ENCODE data around the gene TCF7L1.
A peak's percentile ranks its signal among the peaks of the same experiment; 100 is the strongest.
"Not testable (repeated sequence)": the region's sequence is repeated elsewhere in the genome, so short reads cannot be mapped to it uniquely, and the experiment has no call there.

TCF7L1 gene

DNA sequence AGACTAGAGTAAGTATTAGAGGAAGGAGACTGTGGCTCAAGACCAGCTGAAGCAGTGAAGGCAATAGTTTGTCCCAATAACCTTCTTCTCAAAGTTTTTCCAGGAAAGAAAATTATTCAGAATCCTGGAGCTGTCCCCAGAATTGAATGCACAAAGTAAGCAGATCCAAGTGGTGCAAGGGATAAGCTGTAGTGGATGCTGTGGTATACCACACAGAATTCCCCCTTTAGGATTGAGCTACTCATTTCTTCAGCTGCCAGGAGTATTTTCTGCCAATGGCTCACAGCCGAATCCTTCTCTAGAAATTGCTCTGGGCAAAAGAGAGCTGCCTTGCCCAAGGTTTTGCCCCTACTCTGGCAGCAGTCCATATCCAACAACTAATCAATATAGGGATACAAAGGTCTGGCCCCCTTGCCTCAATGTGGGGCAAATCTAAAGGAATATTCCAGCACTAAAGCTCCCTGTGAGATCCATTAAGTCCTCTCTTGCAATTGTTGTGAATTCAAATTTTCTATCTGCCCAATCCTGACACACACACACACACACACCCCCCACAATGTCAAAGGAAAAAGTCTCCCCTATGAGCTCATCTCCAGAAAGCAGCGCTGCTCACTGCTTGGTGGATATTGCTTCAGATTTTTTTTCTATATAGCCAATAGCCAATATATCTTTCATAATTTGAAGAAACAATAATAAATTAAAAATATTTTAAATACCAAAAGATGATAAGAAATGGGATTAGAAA is 18.4 kb upstream of the TCF7L1 start:
- DNase-seq (ENCODE audit: low spot score in 2 of 2) (no peak), ATAC-seq (ENCODE audit: low read depth) (no peak)
- Mint-ChIP-seq H3K4me3 (no peak overlapping the region), H3K27me3 (peaks cover 13% of the 10 kb centered on the region), H3K4me1 (no peaks in the 10 kb centered on the region), H3K36me3 (no peaks in the 10 kb centered on the region), H3K27ac (no peak overlapping the region), H3K9me3 (no peaks in the 10 kb centered on the region)

DNA sequence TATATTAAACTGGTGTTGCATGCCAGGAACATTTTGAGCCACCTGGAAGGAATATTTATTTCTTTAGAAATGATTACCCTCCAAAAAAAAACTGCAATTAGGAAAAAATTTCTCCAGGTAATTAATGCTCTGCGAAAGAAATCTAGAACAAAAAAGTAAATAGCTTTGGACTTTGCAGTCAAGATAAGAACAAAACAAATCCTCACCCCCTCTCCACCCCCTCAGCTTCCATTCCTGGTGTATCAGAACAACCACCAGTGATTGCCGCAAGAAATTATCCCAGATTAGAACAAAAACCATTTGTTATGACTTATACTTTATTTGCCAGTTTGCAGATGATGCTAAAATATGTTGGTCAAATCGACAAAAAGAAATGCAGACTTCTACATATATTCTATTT is 17.0 kb upstream of the TCF7L1 start:
- Mint-ChIP-seq H3K36me3 (no peaks in the 10 kb centered on the region), H3K4me3 (no peak overlapping the region), H3K9me3 (no peaks in the 10 kb centered on the region), H3K27ac (no peak overlapping the region), H3K27me3 (peaks cover 11% of the 10 kb centered on the region), H3K4me1 (no peaks in the 10 kb centered on the region)
- DNase-seq (ENCODE audit: low spot score in 2 of 2) (no peak), ATAC-seq (ENCODE audit: low read depth) (no peak)

DNA sequence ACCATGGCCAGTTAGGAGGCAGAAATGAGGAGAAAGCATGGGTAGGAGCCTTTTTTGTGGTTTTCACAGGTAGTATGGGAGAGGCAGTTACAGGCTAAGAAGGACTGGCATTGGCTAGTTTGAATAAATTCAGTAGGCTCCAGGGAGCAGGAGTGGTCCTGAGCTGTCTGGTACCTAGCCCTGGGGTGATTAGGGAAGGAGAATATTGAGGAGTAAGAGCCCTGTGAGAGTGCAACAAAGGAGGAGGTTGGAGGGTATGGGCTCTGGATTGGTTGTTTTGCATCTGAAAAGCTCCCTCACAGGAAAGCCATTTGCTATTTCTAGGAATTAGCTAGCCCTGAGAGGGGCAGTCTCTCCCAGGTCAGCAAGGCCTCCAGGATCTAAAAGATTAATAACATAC is 13.3 kb upstream of the TCF7L1 start:
- DNase-seq (ENCODE audit: low spot score in 2 of 2) (no peak), ATAC-seq (ENCODE audit: low read depth) (no peak)
- Mint-ChIP-seq H3K4me1 (no peaks in the 10 kb centered on the region), H3K36me3 (no peaks in the 10 kb centered on the region), H3K27ac (no peak overlapping the region), H3K27me3 (peaks cover 2% of the 10 kb centered on the region), H3K9me3 (no peaks in the 10 kb centered on the region), H3K4me3 (no peak overlapping the region)

DNA sequence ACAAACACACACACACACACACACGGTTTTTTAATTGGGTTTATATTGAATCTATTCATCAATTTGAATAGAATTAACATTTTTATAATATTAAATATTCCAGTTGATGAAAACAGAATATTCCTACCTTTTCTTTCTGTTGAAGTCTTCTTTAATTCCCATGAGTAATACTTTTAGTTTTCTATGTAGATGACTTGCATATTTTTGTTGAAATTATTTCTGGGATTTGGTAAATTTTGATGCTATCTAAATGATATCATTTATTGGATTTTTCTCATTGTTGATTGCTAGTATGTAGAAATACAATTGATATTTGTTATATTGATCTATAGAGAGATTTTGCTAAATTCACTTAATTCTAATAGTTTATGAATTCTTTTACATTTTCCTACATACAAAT is 12.8 kb upstream of the TCF7L1 start:
- no peaks in the 10 kb centered on the region for H3K4me1 Mint-ChIP-seq
- no peak overlapping the region for H3K4me3 Mint-ChIP-seq
- H3K9me3 Mint-ChIP-seq = no peaks in the 10 kb centered on the region
- no peaks in the 10 kb centered on the region for H3K36me3 Mint-ChIP-seq
- no peak overlapping the region for H3K27ac Mint-ChIP-seq
- ATAC-seq (ENCODE audit: low read depth) = no peak
- H3K27me3 Mint-ChIP-seq = peaks cover under 1% of the 10 kb centered on the region
- DNase-seq (ENCODE audit: low spot score in 2 of 2) = no peak

DNA sequence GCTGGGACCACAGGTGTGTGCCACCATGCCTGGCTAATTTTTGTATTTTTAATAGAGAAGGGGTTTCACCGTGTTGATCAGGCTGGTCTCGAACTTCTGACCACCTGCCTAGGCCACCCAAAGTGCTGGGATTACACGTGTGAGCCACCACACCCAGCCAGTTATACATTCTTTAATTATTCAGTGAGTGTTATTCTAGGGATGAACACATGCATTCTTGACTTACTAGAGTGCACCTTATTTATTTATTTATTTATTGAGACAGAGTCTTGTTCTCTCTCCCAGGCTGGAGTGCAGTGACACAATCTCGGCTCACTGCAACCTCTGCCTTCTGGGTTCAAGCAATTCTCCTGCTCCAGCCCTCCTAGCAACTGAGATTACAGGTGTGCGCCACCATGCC is 6.7 kb upstream of the TCF7L1 start:
- not testable (repeated sequence) for H3K4me3 Mint-ChIP-seq; DNase-seq (ENCODE audit: low spot score in 2 of 2); H3K4me1 Mint-ChIP-seq; H3K27me3 Mint-ChIP-seq; H3K9me3 Mint-ChIP-seq; H3K36me3 Mint-ChIP-seq; ATAC-seq (ENCODE audit: low read depth); H3K27ac Mint-ChIP-seq

DNA sequence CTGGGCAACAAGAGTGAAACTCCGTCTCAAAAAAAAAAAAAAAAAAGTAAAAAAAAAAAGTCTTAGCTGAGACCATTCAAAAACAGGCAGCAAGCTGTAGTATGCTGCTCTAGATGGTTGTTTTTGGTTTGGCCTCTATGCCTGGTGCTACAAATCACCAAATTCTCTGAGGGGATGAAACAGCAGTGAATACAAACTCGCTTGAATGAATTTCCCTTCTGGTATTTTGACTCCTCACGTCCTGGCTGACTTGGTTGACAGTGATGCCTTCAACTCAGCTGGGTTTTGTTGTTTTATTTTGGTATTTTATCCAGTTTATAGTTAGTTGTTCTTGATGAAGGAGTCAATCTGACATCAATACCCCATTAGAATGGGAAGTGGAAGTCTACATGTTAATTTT is 3.3 kb upstream of the TCF7L1 start:
- ATAC-seq (ENCODE audit: low read depth) = no peak
- no peaks in the 10 kb centered on the region for H3K9me3 Mint-ChIP-seq
- no peaks in the 10 kb centered on the region for H3K4me1 Mint-ChIP-seq
- H3K27ac Mint-ChIP-seq = no peak overlapping the region
- no peak overlapping the region for H3K4me3 Mint-ChIP-seq
- DNase-seq (ENCODE audit: low spot score in 2 of 2) = no peak
- no peaks in the 10 kb centered on the region for H3K36me3 Mint-ChIP-seq
- peaks cover 11% of the 10 kb centered on the region for H3K27me3 Mint-ChIP-seq

DNA sequence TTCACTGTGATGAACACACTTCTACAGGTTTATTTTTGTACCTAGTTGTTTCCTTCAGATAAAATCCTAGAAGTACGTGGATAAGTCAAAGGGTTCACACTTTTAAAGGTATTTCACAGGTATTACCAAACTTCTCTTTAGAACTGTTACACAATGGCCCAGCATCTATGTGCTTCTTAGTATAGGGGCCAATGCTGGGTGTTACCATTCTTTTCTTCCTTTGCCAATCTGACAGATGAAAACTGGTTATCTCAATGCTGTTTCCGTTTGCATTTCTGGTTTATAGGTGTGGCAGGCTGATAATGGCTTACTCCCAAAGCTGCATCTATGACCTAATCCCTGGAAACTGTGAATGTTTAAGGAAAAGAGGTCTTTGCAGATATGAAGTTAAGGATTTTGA is 2.8 kb upstream of the TCF7L1 start:
- Mint-ChIP-seq H3K4me1 (no peaks in the 10 kb centered on the region), H3K9me3 (no peaks in the 10 kb centered on the region), H3K36me3 (no peaks in the 10 kb centered on the region), H3K27me3 (peaks cover 12% of the 10 kb centered on the region), H3K4me3 (no peak overlapping the region), H3K27ac (no peak overlapping the region)
- ATAC-seq (ENCODE audit: low read depth) (no peak), DNase-seq (ENCODE audit: low spot score in 2 of 2) (no peak)

DNA sequence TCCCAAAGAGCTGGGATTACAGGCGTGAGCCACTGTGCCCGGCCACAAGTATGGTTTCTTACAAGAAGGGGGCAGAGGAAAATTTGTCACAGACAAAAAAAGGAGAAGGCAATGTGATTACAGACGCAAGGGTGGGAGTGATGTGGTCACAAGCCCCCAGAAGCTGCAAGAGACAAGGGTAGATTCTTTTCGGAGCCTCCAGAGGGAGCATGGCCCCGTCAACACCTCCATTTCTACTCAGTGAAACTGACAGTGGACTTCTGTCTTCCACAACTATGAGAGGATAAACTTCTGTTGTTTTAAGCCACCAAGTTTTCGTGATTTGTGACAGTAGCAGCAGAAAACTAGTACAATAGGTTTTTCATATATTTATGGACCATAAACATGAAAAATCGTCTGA is 2.1 kb upstream of the TCF7L1 start:
- Mint-ChIP-seq H3K36me3 (no peaks in the 10 kb centered on the region), H3K4me3 (no peak overlapping the region), H3K27me3 (peaks cover 13% of the 10 kb centered on the region), H3K4me1 (no peaks in the 10 kb centered on the region), H3K9me3 (no peaks in the 10 kb centered on the region), H3K27ac (no peak overlapping the region)
- ATAC-seq (ENCODE audit: low read depth) = no peak
- no peak for DNase-seq (ENCODE audit: low spot score in 2 of 2)

DNA sequence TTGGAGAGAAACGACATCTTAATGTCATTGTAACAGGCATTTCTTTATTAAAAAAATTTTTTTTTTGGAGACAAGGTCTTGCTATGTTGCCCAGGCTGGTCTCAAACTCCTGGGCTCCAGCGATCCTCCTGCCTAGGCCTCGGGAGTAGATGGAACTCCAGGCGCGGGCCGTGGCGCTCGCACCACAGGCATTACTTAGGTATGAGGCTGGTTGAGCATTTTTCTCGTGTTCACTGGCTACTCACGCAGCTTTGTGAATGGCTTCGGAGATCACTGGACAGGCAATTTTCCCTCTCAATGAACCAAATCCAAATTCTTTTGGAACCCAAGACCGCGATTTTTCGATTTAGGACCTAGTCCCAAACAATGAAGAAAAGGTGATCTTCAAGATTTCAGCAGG is 795 bp upstream of the TCF7L1 start:
- DNase-seq (ENCODE audit: low spot score in 2 of 2) (no peak), ATAC-seq (ENCODE audit: low read depth) (no peak)
- no peaks in the 10 kb centered on the region for H3K36me3 Mint-ChIP-seq
- H3K4me3 Mint-ChIP-seq = peak overlapping the region; percentile 77
- no peaks in the 10 kb centered on the region for H3K9me3 Mint-ChIP-seq
- peaks cover 18% of the 10 kb centered on the region for H3K27me3 Mint-ChIP-seq
- no peaks in the 10 kb centered on the region for H3K4me1 Mint-ChIP-seq
- H3K27ac Mint-ChIP-seq = no peak overlapping the region

DNA sequence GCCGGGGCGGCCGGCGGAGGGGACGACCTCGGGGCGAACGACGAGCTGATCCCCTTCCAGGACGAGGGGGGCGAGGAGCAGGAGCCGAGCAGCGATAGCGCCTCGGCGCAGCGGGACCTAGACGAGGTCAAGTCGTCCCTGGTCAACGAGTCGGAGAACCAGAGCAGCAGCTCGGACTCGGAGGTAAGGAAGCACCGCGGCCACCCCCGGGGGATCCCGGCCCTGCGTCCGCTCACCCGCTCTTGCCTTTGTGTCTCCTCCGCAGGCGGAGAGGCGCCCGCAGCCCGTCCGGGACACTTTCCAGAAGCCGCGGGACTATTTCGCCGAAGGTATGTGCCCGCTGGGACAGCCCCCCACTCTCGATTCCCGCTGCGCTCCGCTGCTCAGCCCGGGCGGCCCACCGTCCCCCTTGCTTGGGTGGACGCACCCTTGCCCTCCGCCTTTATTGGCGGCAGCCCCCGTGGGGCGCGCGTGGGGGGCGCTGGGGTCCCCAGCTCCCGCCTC is 611 bp downstream of the TCF7L1 start:
- peak; percentile 9 for ATAC-seq (ENCODE audit: low read depth)
- DNase-seq (ENCODE audit: low spot score in 2 of 2) = peak in 1 of 2 donors; percentile 32
- peak overlapping the region; percentile 44 for H3K4me3 Mint-ChIP-seq

DNA sequence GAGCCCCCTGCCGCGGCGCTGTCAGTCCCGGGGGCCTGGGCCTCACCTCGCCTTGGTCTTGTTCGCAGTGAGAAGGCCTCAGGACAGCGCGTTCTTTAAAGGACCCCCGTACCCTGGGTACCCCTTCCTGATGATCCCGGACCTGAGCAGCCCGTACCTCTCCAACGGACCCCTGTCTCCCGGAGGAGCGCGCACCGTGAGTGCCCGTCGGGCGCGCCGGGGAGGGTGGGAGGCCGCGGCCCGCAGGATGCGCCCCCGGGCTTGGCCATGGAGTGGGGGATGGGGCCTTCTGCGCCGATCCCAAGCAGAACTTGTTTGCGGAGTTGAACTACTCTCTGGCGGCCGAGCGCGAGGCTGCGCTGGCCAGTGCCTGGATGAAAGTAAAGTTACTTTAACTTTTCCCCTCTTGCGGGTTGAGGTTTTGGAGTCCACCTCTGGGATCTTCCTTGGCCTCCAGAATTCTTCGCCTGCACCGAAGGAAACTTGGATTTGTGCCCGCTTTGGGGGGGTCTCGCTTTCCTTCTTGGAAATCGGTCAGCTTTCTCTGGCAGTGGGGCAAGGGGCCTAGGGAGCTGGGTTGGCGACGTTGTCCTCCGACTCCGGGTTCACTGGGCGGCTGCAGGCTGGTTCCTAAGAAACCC is 1.2 kb downstream of the TCF7L1 start:
- DNase-seq (ENCODE audit: low spot score in 2 of 2) (peak in 1 of 2 donors; percentile 12), ATAC-seq (ENCODE audit: low read depth) (no peak)

More for the DNA sequence above, 611 bp downstream of the TCF7L1 start:
- H3K27me3 Mint-ChIP-seq = peaks cover 14% of the 10 kb centered on the region
- H3K27ac Mint-ChIP-seq = no peak overlapping the region
- H3K9me3 Mint-ChIP-seq = no peaks in the 10 kb centered on the region
- no peaks in the 10 kb centered on the region for H3K36me3 Mint-ChIP-seq
- H3K4me1 Mint-ChIP-seq = no peaks in the 10 kb centered on the region

DNA sequence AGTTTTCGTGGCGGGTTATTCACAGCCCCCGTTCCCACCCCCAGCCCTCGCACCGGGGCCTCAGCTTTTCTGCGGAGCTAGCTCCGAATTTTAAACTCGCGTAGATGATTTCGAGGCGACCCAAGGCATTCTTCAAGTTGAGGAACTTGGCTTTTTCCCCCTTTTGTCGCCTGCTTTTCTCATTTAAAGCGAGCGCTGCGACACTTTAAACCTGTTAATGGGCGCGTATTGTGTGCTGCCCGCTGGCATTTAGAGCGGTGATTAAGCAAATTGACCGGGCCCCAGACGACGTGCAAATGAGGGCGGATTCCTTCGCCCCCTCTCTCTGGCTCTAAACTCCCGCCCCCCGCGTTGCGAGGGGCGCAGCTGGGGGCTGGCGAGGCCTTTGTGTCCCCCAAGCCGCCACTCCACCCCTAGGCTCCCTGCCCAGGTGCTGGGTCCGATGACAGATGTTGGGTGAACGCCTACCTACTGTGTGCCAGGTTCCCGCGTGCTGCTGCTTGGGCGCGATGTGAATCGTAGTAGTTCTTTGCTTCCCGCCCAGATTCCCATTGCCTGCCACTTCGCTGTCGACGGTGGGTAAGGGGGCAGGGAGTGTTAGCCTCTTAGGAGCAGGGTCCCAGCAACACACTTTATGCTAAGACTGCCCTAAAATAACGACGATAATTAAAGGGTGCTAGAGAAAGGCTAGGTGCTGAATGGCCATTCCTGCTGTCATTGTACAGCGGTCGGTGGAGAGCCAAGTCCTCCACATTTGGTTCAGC is 1.9 kb downstream of the TCF7L1 start:
- peak overlapping the region; percentile 44 for H3K4me3 Mint-ChIP-seq
- no peak overlapping the region for H3K27ac Mint-ChIP-seq
- ATAC-seq (ENCODE audit: low read depth) (no peak), DNase-seq (ENCODE audit: low spot score in 2 of 2) (no peak)
- H3K27me3 Mint-ChIP-seq = peaks cover 17% of the 10 kb centered on the region
- no peaks in the 10 kb centered on the region for H3K4me1 Mint-ChIP-seq
- no peaks in the 10 kb centered on the region for H3K9me3 Mint-ChIP-seq
- H3K36me3 Mint-ChIP-seq = no peaks in the 10 kb centered on the region

More for the DNA sequence above, 1.2 kb downstream of the TCF7L1 start:
- peaks cover 14% of the 10 kb centered on the region for H3K27me3 Mint-ChIP-seq
- no peaks in the 10 kb centered on the region for H3K4me1 Mint-ChIP-seq
- no peak overlapping the region for H3K27ac Mint-ChIP-seq
- H3K4me3 Mint-ChIP-seq = peak overlapping the region; percentile 44
- H3K9me3 Mint-ChIP-seq = no peaks in the 10 kb centered on the region
- no peaks in the 10 kb centered on the region for H3K36me3 Mint-ChIP-seq

DNA sequence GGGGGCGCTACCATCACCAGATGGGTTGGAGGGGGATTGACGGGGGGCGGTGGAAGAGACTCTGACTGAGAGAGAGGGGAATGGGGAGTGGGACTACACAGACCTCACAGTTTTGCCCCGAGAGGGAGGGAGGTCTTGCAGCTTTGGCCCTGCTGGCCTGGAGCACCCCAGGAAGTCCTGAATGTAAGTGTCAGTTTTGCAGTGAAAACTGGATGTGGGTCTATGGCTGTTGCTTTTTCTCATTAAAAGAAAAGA is 2.4 kb downstream of the TCF7L1 start:
- no peak for DNase-seq (ENCODE audit: low spot score in 2 of 2)
- H3K9me3 Mint-ChIP-seq = no peaks in the 10 kb centered on the region
- H3K4me1 Mint-ChIP-seq = no peaks in the 10 kb centered on the region
- no peak overlapping the region for H3K4me3 Mint-ChIP-seq
- no peaks in the 10 kb centered on the region for H3K36me3 Mint-ChIP-seq
- ATAC-seq (ENCODE audit: low read depth) = no peak
- H3K27ac Mint-ChIP-seq = no peak overlapping the region
- peaks cover 19% of the 10 kb centered on the region for H3K27me3 Mint-ChIP-seq

DNA sequence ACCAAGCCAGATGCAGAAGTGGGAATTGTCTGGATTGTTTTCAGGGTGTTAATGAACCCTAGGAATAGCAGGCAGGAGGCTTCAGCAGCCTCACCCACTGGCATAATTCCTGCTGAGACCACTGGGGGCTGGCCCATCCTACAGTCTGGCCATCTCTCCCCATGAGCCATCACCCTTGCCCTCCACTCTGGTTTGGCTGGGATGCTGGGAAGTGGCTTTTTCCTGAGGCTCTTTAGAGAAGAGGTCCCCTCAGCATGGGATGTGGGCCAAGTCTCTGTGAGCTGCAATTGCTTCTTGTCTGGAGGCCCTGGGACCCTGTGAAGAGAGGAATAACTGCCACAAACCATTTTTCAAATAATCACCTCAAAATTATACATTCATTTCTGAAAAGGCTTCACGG is 4.0 kb downstream of the TCF7L1 start:
- Mint-ChIP-seq H3K36me3 (no peaks in the 10 kb centered on the region), H3K9me3 (no peaks in the 10 kb centered on the region), H3K27me3 (peaks cover 20% of the 10 kb centered on the region), H3K27ac (no peak overlapping the region), H3K4me1 (no peaks in the 10 kb centered on the region), H3K4me3 (no peak overlapping the region)
- DNase-seq (ENCODE audit: low spot score in 2 of 2) (no peak), ATAC-seq (ENCODE audit: low read depth) (no peak)
